ENCODE measurements around the gene TEX261.
"Not testable (repeated sequence)": the region's sequence is repeated elsewhere in the genome, so short reads cannot be mapped to it uniquely, and the experiment has no call there.

TEX261 gene

GRCh38 chr2:70994699-70995425 is at the start of gene TEX261:
TEX261 (minus strand) TSS chr2:70994873; CDS start chr2:70994757, 116 bp downstream.
- ATAC-seq (peak; percentile 97), DNase-seq (peak; percentile 92 to 95)
- Mint-ChIP-seq H3K27ac (peak within 1 kb of the TSS; percentile 87 to 89), H3K4me3 (peak within 1 kb of the TSS; percentile 89 to 97), H3K9me3 (no peaks in the 10 kb centered on the region), H3K27me3 (no peaks in the 10 kb centered on the region), H3K4me1 (peaks cover 49% of the 10 kb centered on the region)

- peak in 1 of 2 donors; percentile 31 for DNase-seq
- no peaks in the 10 kb centered on the region for H3K27me3 Mint-ChIP-seq
Observed at GRCh38 chr2:71043531-71044407, 49.1 kb upstream of the TEX261 start.

GRCh38 chr2:71042287-71042686 is 47.6 kb upstream of the TEX261 start:
- ATAC-seq (no peak), DNase-seq (no peak)
- H3K27me3 Mint-ChIP-seq = peaks cover 11% of the 10 kb centered on the region
- H3K9me3 Mint-ChIP-seq = no peaks in the 10 kb centered on the region
- no peaks in the 10 kb centered on the region for H3K4me1 Mint-ChIP-seq
- H3K27ac Mint-ChIP-seq = no peak overlapping the region
- H3K4me3 Mint-ChIP-seq = no peak overlapping the region

More at GRCh38 chr2:71043531-71044407, 49.1 kb upstream of the TEX261 start:
- Mint-ChIP-seq H3K27ac (no peak overlapping the region), H3K4me3 (no peak overlapping the region), H3K4me1 (no peaks in the 10 kb centered on the region), H3K9me3 (no peaks in the 10 kb centered on the region)
- peak; percentile 73 for ATAC-seq

DNA sequence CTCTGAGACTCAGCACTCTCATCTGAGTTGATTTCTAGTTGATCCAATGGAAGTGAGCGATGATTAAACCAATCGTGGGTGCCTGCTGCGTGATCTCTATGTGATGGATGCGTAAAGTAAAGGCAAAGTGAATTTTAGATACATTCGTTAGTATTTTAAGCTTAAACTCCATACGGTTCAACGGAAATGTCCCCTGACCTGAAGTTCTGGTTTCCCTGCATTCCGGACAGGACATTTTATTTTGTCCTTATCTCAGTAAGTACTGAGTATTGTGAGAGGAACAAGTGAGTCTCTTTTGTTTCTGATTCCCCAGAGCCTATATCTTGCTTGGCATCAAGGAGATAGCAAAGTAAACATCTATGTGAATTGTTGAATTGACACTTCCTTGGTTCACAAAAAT is 41.6 kb upstream of the TEX261 start:
- Mint-ChIP-seq H3K27ac (peak overlapping the region in 1 of 2 donors; percentile 55), H3K27me3 (peaks cover 48% of the 10 kb centered on the region)
- not testable (repeated sequence) for H3K4me1 Mint-ChIP-seq, H3K4me3 Mint-ChIP-seq, H3K9me3 Mint-ChIP-seq, DNase-seq, ATAC-seq

- H3K27me3 Mint-ChIP-seq, ATAC-seq, H3K9me3 Mint-ChIP-seq: not testable (repeated sequence)
- H3K4me1 Mint-ChIP-seq = peaks cover 13% of the 10 kb centered on the region
- H3K27ac Mint-ChIP-seq = peak overlapping the region in 1 of 2 donors; percentile 88
- DNase-seq = peak; percentile 62 to 80
- peak overlapping the region in 1 of 2 donors; percentile 31 for H3K4me3 Mint-ChIP-seq
Observed at GRCh38 chr2:71023553-71024243, 29.0 kb upstream of the TEX261 start.

- not testable (repeated sequence) for ATAC-seq, H3K4me3 Mint-ChIP-seq, H3K9me3 Mint-ChIP-seq, H3K27me3 Mint-ChIP-seq, DNase-seq
- H3K4me1 Mint-ChIP-seq = peaks cover 13% of the 10 kb centered on the region
- H3K27ac Mint-ChIP-seq = peak overlapping the region in 1 of 2 donors; percentile 65
Observed at GRCh38 chr2:71021394-71021793, 26.7 kb upstream of the TEX261 start.

DNA sequence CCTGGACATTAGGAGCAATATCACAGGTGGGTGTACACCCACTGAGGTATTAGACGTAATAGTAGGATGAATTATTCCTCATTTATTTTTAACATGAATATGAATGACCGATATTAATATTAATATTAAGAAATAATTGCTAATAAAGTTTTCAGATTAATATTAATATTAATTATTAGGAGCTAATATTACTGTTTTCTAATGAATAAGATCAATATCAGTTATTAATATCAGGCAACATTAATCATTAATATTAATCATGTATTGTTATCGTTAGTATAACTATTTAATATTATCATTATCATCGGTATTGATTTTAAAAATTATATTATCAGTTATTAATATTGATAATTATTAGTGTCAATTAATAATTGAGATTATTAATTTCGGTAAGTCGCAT is 25.3 kb upstream of the TEX261 start:
- not testable (repeated sequence) for H3K9me3 Mint-ChIP-seq, ATAC-seq, H3K4me3 Mint-ChIP-seq, DNase-seq, H3K27me3 Mint-ChIP-seq, H3K27ac Mint-ChIP-seq
- H3K4me1 Mint-ChIP-seq = peaks cover 13% of the 10 kb centered on the region

DNA sequence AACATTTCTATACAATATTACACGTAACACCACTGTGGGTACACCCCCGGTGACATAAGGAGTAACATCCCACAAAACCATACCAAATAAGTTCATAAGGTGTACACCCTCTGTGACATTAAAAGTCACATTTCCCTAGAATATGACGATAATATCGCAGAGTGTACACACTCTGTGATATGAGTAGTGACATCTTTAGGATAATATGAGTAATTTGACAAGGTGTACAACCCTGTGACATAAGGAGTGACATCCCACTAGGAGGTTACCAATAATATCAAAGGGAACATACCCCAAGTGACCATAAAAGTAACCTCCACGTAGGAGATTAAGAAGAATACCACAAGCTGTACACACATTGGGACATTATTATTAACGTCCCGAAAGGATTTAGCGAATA is 24.0 kb upstream of the TEX261 start:
- Mint-ChIP-seq H3K27me3 (no peaks in the 10 kb centered on the region), H3K27ac (no peak overlapping the region), H3K4me3 (no peak overlapping the region), H3K4me1 (peaks cover 8% of the 10 kb centered on the region), H3K9me3 (no peaks in the 10 kb centered on the region)
- ATAC-seq = peak; percentile 57
- no peak for DNase-seq

GRCh38 chr2:71011786-71012185 is 17.1 kb upstream of the TEX261 start:
- H3K4me1 Mint-ChIP-seq, ATAC-seq, H3K27ac Mint-ChIP-seq, H3K4me3 Mint-ChIP-seq, DNase-seq, H3K9me3 Mint-ChIP-seq: not testable (repeated sequence)
- H3K27me3 Mint-ChIP-seq = peaks cover 25% of the 10 kb centered on the region

DNA sequence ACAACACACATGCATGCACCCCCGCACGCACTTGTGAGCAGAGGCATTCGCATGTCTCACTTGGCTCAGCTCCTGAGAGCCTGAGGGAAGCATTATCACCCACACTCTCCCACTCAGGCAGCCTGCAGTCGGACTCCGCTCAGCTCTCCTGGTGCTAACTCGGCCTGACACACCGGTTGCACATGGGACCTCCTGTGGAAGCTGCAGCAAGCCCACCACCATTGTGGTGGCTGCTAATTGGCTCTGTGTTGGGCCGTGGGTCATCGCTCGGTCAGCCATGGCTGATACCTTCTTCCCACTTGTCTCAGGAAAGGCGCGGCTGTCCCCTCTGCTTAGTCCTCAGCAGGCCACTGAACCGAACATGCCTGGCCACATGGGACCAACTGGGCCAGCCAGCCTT is 13.7 kb upstream of the TEX261 start:
- Mint-ChIP-seq H3K4me1 (no peaks in the 10 kb centered on the region), H3K27ac (no peak overlapping the region), H3K27me3 (peaks cover 25% of the 10 kb centered on the region), H3K9me3 (no peaks in the 10 kb centered on the region), H3K4me3 (no peak overlapping the region)
- DNase-seq = no peak
- no peak for ATAC-seq

- no peaks in the 10 kb centered on the region for H3K9me3 Mint-ChIP-seq
- no peaks in the 10 kb centered on the region for H3K4me1 Mint-ChIP-seq
- no peak overlapping the region for H3K4me3 Mint-ChIP-seq
- DNase-seq = no peak
- H3K27ac Mint-ChIP-seq = no peak overlapping the region
- H3K27me3 Mint-ChIP-seq = peaks cover 25% of the 10 kb centered on the region
- no peak for ATAC-seq
Observed at GRCh38 chr2:71006955-71007799, 12.5 kb upstream of the TEX261 start.

GRCh38 chr2:71006323-71006722 is 11.7 kb upstream of the TEX261 start:
- peaks cover 16% of the 10 kb centered on the region for H3K27me3 Mint-ChIP-seq
- DNase-seq (no peak), ATAC-seq (no peak)
- no peak overlapping the region for H3K4me3 Mint-ChIP-seq
- H3K9me3 Mint-ChIP-seq = no peaks in the 10 kb centered on the region
- no peak overlapping the region for H3K27ac Mint-ChIP-seq
- H3K4me1 Mint-ChIP-seq = peaks cover 6% of the 10 kb centered on the region

DNA sequence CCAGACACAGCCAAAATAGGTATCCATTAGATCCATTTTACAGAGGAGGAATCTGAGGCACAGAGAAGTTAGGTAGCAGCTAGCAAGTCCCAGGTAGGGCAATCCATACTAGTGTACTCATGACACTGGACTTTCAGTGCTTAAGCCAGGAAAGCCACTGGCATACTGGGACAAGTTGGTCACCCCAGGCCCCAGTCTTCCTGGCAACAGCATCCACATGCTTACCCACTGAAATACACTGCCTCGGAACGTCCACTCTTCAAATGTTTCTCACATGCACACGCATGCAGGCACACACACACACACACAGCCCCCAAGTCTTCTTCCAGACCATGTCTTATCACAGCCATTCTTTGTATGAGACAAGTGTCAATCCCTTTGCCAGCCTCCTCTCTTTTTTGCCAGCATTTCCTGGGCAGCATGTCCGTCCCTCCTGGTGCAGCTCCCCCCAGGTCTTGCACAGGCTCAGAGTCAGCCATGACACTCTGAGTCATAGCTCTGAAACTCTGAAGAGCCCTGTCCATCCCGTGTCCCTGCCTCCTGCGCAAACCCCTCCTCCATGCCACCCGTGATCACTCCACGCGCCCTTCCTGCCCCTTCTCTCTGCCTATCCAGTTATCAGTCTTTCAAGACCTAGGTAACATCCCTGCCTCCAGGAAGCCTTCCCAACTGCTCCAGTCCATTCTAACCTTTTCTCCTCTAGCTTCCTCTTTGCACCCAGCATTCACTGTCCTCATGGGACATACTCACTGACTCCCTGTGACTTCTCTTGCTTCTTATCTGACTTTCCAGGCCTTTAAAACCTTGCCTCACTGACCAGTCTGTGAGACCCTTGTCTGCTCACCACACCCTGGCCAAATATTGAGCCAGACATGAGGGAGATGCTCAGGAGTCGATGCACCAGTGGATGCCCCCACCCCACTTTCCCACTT is 10.9 kb upstream of the TEX261 start:
- DNase-seq (no peak), ATAC-seq (no peak)
- H3K27me3 Mint-ChIP-seq = peaks cover 11% of the 10 kb centered on the region
- no peak overlapping the region for H3K27ac Mint-ChIP-seq
- H3K4me1 Mint-ChIP-seq = peaks cover 14% of the 10 kb centered on the region
- no peak overlapping the region for H3K4me3 Mint-ChIP-seq
- no peaks in the 10 kb centered on the region for H3K9me3 Mint-ChIP-seq

DNA sequence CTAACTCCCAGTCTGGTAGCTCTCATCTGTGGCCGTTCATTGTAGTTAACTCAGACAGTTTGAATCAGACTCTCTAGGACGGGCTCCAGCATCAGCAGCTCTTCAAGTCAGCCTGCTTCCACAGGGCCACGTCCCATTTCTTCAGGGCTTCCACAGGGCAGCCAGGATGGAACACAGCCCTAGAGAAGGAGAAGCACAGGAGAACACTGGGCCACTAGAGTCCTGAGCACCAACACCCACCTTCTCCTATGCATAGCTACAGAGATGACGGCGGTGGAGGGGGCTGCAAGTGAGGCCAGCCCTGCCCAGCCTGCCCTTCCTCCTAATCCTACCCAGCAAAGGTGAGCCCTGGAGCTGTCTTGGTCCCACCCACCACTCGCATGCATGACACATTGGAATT is 10.2 kb upstream of the TEX261 start:
- H3K27ac Mint-ChIP-seq = no peak overlapping the region
- ATAC-seq (no peak), DNase-seq (no peak)
- no peaks in the 10 kb centered on the region for H3K9me3 Mint-ChIP-seq
- H3K4me3 Mint-ChIP-seq = no peak overlapping the region
- H3K4me1 Mint-ChIP-seq = peaks cover 20% of the 10 kb centered on the region
- peaks cover 5% of the 10 kb centered on the region for H3K27me3 Mint-ChIP-seq

All from stimulated activated naive CD8-positive, alpha-beta T cell treated with anti-CD3 and anti-CD28 coated beads, Interleukin-15, amount 100 ng/mL, for 72 hours (primary cell).